Posterior cingulate gyrus (tissue), 11 donors: Measurements from ENCODE around the gene BSPRY.
"Not testable (repeated sequence)": the region's sequence is repeated elsewhere in the genome, so short reads cannot be mapped to it uniquely, and the experiment has no call there.

Experiments used
- DNase-seq, 10 donors: peaks; one replicate each; pipeline versions ENCODE4 v3.0.0 to v3.0.0-alpha.2; 2020 to 2021; ENCODE audit warnings: mixed read lengths in 3 of 10
- intact Hi-C: fragments of 100-400 bp; cut with DNase I; formaldehyde crosslinking; loops from one replicate; pipeline ENCODE4 v1.15.1; 2023

BSPRY gene

DNA sequence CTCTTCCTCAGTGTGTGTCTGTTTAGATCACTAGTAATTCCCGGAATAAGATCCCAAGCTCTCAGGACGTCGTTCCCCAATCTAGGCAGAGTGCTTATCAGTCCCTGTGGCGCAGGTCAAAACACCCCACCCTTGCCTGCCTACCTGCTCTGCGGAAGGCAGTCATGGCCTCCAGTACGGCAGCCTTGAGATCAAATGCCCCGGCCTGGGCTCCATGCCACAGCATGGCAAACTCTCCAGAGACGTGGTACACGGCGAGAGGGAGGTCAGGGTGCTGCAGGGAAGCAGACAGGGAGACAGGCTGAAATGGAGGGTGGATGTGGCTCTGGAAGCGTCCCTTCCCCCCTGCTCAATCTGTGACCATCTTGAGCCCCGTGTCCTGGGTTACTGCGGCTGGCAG, 39.5 kb downstream of the BSPRY start:
- peak in 1 of 10 donors; percentile 73 for DNase-seq
- intact Hi-C loops: no loop called here

- DNase-seq: peak in 1 of 10 donors; percentile 70
- intact Hi-C loops: no loop called here
Observed at GRCh38 chr9:113389451-113389850, 40.1 kb downstream of the BSPRY start.

GRCh38 chr9:113390192-113390960, 41.0 kb downstream of the BSPRY start:
- intact Hi-C loops: no loop called here
- DNase-seq: peak in 1 of 10 donors; percentile 69

GRCh38 chr9:113391917-113392316, 42.6 kb downstream of the BSPRY start:
- intact Hi-C loops: no loop called here
- peak in 1 of 10 donors; percentile 69 for DNase-seq

- DNase-seq: peak in 4 of 10 donors; percentile 13 to 79 (median 32)
- intact Hi-C loops: no loop called here
Observed at GRCh38 chr9:113393281-113393680, 43.9 kb downstream of the BSPRY start.

DNA sequence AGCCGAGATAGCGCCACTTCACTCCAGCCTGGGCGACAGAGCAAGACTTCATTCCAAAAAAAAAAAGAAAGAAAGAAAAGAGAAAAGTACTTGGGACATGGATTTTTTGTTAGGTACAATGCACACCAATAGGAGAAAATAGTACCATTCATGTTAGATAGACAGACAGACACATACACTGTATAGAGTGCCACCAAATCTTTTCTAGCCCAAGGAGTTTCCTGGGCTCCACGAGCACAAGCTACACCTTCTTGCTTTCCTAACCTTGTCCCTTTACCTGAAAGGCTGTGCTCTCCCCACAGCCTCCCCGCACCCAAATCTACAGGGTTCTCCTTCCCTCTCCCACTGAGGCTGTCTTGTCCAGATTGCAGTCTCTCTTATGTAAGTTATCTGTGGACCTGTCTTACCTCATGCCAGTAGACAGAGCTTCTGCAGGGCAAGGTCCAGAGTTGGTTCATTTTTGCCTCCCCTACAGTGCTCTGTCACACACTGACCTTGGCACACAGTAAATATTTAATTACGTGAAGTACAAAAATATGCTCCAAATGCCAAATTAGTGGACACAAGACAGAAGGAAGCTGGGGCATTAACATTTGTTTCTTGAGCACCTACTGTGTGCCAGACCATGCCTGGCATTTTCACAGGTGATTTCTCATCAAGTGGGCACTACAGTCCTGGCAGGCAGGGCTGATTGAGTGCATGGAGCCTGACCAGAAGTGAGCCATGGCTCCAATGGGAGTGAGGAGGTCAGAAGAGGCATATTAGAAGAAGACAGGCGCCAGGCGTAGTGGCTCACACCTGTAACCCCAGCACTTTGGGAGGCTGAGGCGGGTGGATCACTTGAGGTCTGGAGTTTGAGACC, 45.9 kb downstream of the BSPRY start:
- DNase-seq: peak in 1 of 10 donors; percentile 19
- intact Hi-C loops: no loop called here

GRCh38 chr9:113397203-113397631, 47.9 kb downstream of the BSPRY start:
- intact Hi-C loops: no loop called here
- peak in 1 of 10 donors; percentile 16 for DNase-seq

DNA sequence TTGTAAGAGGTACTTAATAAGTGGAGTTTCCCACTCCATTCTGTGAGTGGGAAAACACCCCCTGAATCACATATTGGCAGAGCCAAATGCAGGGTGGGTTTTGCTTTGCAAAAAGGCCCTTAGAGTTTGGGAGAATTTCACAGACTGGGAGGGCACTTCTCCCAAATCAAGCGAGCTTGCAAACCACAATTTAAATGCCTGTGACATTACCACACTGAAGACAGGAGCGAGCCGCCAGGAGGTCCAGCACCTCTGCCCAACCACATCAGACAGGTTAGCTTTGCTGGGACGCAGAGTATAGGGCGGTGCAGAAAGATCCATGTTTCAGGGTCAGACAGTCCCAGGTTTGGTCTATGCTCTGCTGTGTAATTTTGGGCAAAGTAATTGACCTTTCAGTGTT, 49.5 kb downstream of the BSPRY start:
- peak in 1 of 10 donors; percentile 25 for DNase-seq
- intact Hi-C loops: no loop called here

GRCh38 chr9:113399646-113400200, 50.4 kb downstream of the BSPRY start:
- peak in 1 of 10 donors; percentile 26 for DNase-seq
- intact Hi-C loops: loop anchor here (2.0 kb wide), 2 partner anchors 59 to 125 kb away; partner anchors contain the start of genes CDC26, PRPF4 and WDR31

GRCh38 chr9:113401027-113401792, 51.9 kb downstream of the BSPRY start, which contains the start of gene ALAD:
ALAD (minus strand) TSS chr9:113401284; CDS start chr9:113393559, 7,725 bp downstream.
- intact Hi-C loops: loop anchor here (1.0 to 2.0 kb wide), 3 partner anchors 9 to 126 kb away; partner anchors contain the start of genes C9orf43, CDC26, POLE3 and PRPF4
- peak; percentile 98 to 100 (median 100) for DNase-seq

DNA sequence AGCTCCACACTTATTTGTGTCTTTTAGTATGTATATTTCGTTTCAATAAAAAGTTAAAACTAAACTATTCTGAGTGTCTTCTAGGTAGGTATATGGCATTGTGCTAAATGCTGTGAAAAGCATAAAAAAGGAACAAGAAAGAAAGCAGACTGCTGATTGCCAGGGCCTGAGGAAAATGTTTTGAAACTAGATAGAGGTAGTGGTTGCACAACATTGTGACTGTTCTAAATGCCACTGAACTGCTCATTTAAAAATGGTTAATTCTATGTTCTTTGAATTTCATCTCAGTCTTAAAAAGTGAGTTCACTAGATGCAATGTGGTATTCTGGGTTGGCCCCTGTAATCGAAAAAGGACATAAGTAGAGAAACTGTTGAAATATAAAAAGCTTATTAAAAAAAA, 54.3 kb downstream of the BSPRY start:
- no peak for DNase-seq
- intact Hi-C loops: no loop called here

- peak in 1 of 10 donors; percentile 42 for DNase-seq
- intact Hi-C loops: not testable (repeated sequence)
Observed at GRCh38 chr9:113406353-113406752, 57.0 kb downstream of the BSPRY start.

DNA sequence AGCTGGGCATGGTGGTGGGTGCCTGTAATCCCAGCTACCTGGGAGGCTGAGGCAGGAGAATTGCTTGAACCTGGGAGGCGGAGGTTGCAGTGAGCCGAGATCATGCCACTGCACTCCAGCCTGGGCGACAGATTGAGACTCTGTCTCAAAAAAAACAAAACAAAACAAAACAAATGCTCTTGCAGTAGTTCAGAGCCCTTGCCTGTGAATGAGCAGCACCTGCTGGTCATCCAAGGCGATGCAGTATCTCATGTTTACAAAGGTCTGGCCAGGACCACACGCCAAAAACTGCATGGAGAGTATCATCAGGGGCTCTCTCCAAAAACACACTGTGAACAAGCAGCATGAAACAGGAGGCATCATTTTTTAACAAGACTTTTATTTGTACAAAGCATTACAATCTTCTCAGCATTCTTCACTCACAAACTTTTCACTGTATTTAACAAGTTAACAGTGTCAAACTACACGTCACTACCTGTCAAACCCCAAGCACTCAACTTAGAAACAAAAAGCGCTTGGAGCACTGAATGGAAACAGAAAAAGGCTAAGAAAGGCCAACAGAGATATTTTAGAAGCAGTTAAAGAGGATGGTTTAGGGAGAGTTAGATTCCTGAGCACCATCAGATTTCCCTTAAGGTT, 57.7 kb downstream of the BSPRY start:
- peak in 7 of 10 donors; percentile 35 to 92 (median 57) for DNase-seq
- intact Hi-C loops: not testable (repeated sequence)

DNA sequence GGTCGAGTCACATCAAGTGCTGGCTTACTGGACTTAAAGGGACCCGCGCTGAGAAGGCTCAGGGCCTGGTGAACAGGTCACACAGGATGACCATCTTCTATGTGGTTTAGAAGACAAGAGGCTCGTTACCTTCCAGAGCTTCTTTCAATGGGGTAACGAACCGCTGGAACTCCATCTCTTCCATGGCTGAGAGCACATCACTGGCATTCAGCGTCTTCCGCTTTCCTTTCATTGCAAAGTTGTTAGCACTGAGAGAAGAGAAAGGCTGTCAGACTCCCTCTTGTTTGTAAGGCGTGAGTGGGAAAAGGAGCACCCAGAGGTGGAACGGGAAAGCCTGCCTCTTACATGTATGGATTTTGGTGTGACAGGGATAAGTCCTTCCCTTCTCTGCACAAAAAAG, 60.1 kb downstream of the BSPRY start:
- DNase-seq: peak in 1 of 10 donors; percentile 29
- intact Hi-C loops: no loop called here

DNA sequence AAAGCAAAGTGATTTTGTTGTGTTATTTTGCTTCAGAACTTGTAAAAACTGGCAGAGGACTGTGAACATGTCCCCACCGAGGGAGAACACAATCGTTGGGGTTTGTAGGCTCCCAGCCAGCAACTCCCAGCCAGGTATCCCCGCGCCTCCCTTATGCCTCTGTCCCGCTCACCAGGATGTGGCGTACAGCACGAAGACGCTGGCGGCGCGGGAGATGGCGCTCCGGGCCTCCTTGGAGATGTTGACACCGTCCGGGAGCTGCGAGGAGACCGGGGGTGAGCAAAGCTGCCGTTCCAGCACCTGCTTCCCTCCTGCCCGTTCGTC, 60.5 kb downstream of the BSPRY start:
- DNase-seq: no peak
- intact Hi-C loops: loop anchor here (1.0 to 10.0 kb wide), 3 partner anchors 9 to 355 kb away; partner anchors contain the start of genes ALAD, WDR31 and ZFP37

GRCh38 chr9:113410207-113410864, 61.0 kb downstream of the BSPRY start, which contains the start of the genes C9orf43 and POLE3:
C9orf43 (plus strand) TSS chr9:113410747; CDS start chr9:113413494, 2,747 bp downstream.
POLE3 (minus strand) TSS chr9:113410675; CDS start chr9:113410293, 382 bp downstream.
- DNase-seq: peak; percentile 88 to 99 (median 92)
- intact Hi-C loops: loop anchor here (1.0 to 10.0 kb wide), 3 partner anchors 9 to 356 kb away; partner anchors contain the start of genes ALAD, WDR31 and ZFP37

GRCh38 chr9:113416149-113416721, 66.9 kb downstream of the BSPRY start:
- no peak for DNase-seq
- intact Hi-C loops: loop anchor here (10.0 kb wide), 1 partner anchor 361 kb away; the partner anchor contains the start of gene ZFP37

DNA sequence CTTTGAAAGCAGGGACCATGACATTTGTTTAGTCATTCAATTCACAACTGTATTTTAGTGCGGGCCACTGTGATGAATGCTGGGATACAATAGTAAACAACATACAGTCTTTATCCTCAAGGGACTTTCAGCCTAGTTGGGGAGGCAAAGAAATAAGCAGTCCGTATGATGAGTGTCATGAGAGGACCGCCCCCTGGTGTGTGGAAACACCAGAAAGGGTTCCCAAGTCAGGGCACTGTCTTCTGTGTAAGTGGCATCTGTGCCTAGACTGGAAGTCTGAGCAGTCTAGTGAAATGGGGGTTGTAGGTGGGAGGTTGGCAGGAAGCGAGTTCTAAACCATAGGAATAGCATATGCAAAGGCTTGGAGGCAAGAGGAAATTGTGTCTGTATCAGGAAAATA, 68.0 kb downstream of the BSPRY start:
- intact Hi-C loops: loop anchor here (10.0 kb wide), 1 partner anchor 363 kb away; the partner anchor contains the start of gene ZFP37
- peak in 1 of 10 donors; percentile 9 for DNase-seq
